Colonic mucosa (tissue), 4 donors: ENCODE results near the gene CCDC185. TPM values are rescaled to one million over a fixed set of nuclear protein-coding genes. Genes with fewer than 3 reads are reported as not detected.

Source experiments
- DNase-seq: peaks from one replicate; pipeline ENCODE4 v3.0.0-alpha.2; 2020
- H3K27ac ChIP-seq: fragments of 200-600 bp; one replicate; pipeline ENCODE4 v1.8.0; 2021
- H3K27me3 ChIP-seq: fragments of 200-600 bp; one replicate; pipeline ENCODE4 v1.8.0; 2021
- H3K36me3 ChIP-seq: fragments of 200-600 bp; one replicate; pipeline ENCODE4 v1.8.0; 2021
- H3K4me1 ChIP-seq: fragments of 200-600 bp; one replicate; pipeline ENCODE4 v1.8.0; 2021; ENCODE audit warnings: mild to moderate bottlenecking
- H3K4me3 ChIP-seq: fragments of 200-600 bp; one replicate; pipeline ENCODE4 v1.8.0; 2021
- H3K9ac ChIP-seq, 2 donors: one replicate each; pipeline ENCODE4 v1.7.0; 2013; ENCODE audit warnings: control low read depth in 2 of 2, low read depth in 2 of 2, low read length in 2 of 2
- H3K9me3 ChIP-seq: fragments of 200-600 bp; one replicate; pipeline ENCODE4 v1.8.0; 2021
- CTCF ChIP-seq: fragments of 200-600 bp; IDR thresholded peaks from one replicate; pipeline ENCODE4 v1.8.0; 2022; ENCODE audit warnings: antibody characterized with exemption, mild to moderate bottlenecking
- intact Hi-C: fragments of 100-400 bp; cut with DNase I; formaldehyde crosslinking; loops from one replicate; pipeline ENCODE4 v1.14.1; 2022
- total RNA-seq, 2 donors: library from RNA; stranded (reverse); fragmentation: NEBNext Ultra II Directional in 1 of 2; extraction: Animal tissue kit (Norgen Biotek cat#: 25700) in 1 of 2; gene quantifications; one replicate each; pipeline ENCODE4 v1.2.1, GENCODE V29; 2021
- donor health status: healthy.
- donor health status: DM: no; HTN: no; CAD: no.
- donor health status: DM: no; HTN: no; CAD: no.

CCDC185 gene
- total RNA-seq, 2 donors from 2014 or later = not detected

GRCh38 chr1:223347583-223347982 lies 45.6 kb upstream of the CCDC185 start:
- H3K9me3 ChIP-seq = no peaks in the 10 kb centered on the region
- no peak for TF ChIP-seq CTCF
- H3K27me3 ChIP-seq = no peaks in the 10 kb centered on the region
- H3K27ac ChIP-seq = no peak overlapping the region
- no peaks in the 10 kb centered on the region for H3K4me1 ChIP-seq
- H3K36me3 ChIP-seq = no peaks in the 10 kb centered on the region
- no peak for DNase-seq
- no peak overlapping the region for H3K4me3 ChIP-seq
- H3K9ac ChIP-seq = no peak overlapping the region
- intact Hi-C loops = no loop called here

GRCh38 chr1:223348439-223348838 lies 44.8 kb upstream of the CCDC185 start:
- Histone ChIP-seq H3K36me3 (no peaks in the 10 kb centered on the region), H3K4me1 (no peaks in the 10 kb centered on the region), H3K4me3 (no peak overlapping the region), H3K9ac (no peak overlapping the region), H3K9me3 (no peaks in the 10 kb centered on the region), H3K27me3 (no peaks in the 10 kb centered on the region), H3K27ac (no peak overlapping the region)
- intact Hi-C loops = no loop called here
- no peak for TF ChIP-seq CTCF
- no peak for DNase-seq

GRCh38 chr1:223349241-223349640 lies 44.0 kb upstream of the CCDC185 start:
- no peak overlapping the region for H3K9ac ChIP-seq
- intact Hi-C loops = no loop called here
- no peaks in the 10 kb centered on the region for H3K9me3 ChIP-seq
- no peaks in the 10 kb centered on the region for H3K36me3 ChIP-seq
- no peak for DNase-seq
- no peaks in the 10 kb centered on the region for H3K27me3 ChIP-seq
- H3K27ac ChIP-seq = no peak overlapping the region
- no peak for TF ChIP-seq CTCF
- H3K4me3 ChIP-seq = no peak overlapping the region
- H3K4me1 ChIP-seq = no peaks in the 10 kb centered on the region

- intact Hi-C loops = loop anchor here (10.0 kb wide), 1 partner anchor 206 kb away; the partner anchor contains the start of gene TLR5
Observed at GRCh38 chr1:223350361-223350908, 42.8 kb upstream of the CCDC185 start.

GRCh38 chr1:223352944-223353343 lies 40.3 kb upstream of the CCDC185 start:
- H3K9me3 ChIP-seq = no peaks in the 10 kb centered on the region
- H3K9ac ChIP-seq = no peak overlapping the region
- no peaks in the 10 kb centered on the region for H3K4me1 ChIP-seq
- intact Hi-C loops = loop anchor here (10.0 kb wide), 1 partner anchor 208 kb away; the partner anchor contains the start of gene TLR5
- no peak for TF ChIP-seq CTCF
- H3K4me3 ChIP-seq = no peak overlapping the region
- no peaks in the 10 kb centered on the region for H3K27me3 ChIP-seq
- no peak for DNase-seq
- H3K27ac ChIP-seq = no peak overlapping the region
- no peaks in the 10 kb centered on the region for H3K36me3 ChIP-seq

More at GRCh38 chr1:223350361-223350908, 42.8 kb upstream of the CCDC185 start:
- TF ChIP-seq CTCF = no peak
- no peaks in the 10 kb centered on the region for H3K27me3 ChIP-seq
- H3K9ac ChIP-seq = no peak overlapping the region
- DNase-seq = no peak
- no peak overlapping the region for H3K27ac ChIP-seq
- no peaks in the 10 kb centered on the region for H3K36me3 ChIP-seq
- no peaks in the 10 kb centered on the region for H3K4me1 ChIP-seq
- no peak overlapping the region for H3K4me3 ChIP-seq
- no peaks in the 10 kb centered on the region for H3K9me3 ChIP-seq
